Heart left ventricle (tissue), 13 donors: ENCODE data around the gene LRRTM4.
"Not testable (repeated sequence)": the region's sequence is repeated elsewhere in the genome, so short reads cannot be mapped to it uniquely, and the experiment has no call there.

Source experiments
- POLR2A ChIP-seq, 2 donors: fragments of 450-650 bp; IDR thresholded peaks; one replicate each; pipeline ENCODE4 v1.6.1; 2017; ENCODE audit warnings: antibody characterized with exemption in 2 of 2, mild to moderate bottlenecking in 2 of 2, moderate library complexity in 2 of 2
- TF ChIP-seq, protein P1 (sequence below), 12 donors: fragments of 200-600 bp; sonication (generic) in 4 of 12; IDR thresholded peaks; one replicate each; pipeline versions ENCODE4 v1.5.0 to v1.8.0; 2018 to 2022; ENCODE audit warnings: antibody characterized with exemption in 12 of 12, mild to moderate bottlenecking in 5 of 12
- donor health status: ischemic (EF 13 %, LVEDD 7.1; RV severe dilation, severe dysfunction).
- donor health status: DM: no; HTN: yes; CAD: no.
- donor health status: DM: no; HTN: no; CAD: no.
- donor health status: ischemic (EF 25% LVEDD 6.9; RV normal size, moderate dysfunction).
- donor health status: ischemic (EF 25% LVEDD 5.7; RV mildly dilated, moderate dysfunction).
- donor health status: ischemic (EF 35%, LVEDD 5.7; RV mildly dilated, moderate dysfunction).
- donor health status: nonischemic (EF 11% LVEDD 7.7; RV severe dilation, severe dysfunction).
- donor health status: DM: yes; HTN: yes; CAD: no.
- donor health status: PGD.
- donor health status: ischemic (EF 29% LVEDD 5.4; RV normal size, mild dysfunction).
- donor health status: nonischemic (EF 23%, LVEDD 6.1; RV moderate dilation, normal function).

DNA sequence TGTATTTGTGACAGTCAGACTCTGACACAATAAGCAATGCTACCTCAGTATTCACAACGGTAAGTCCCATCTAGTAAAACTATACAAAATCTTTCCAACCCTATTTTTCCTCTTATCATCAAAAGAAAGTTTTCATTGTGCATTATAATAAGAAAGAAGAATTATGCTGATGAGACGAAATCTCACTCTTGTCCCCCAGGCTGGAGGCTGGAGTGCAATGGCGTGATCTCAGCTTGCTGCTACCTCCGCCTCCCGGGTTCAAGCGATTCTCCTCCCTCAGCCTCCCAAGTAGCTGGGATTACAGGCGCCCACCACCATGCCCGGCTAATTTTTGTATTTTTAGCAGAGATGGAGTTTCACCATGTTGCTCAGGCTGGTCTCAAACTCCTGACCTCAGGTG, 393.7 kb downstream of the LRRTM4 start:
- TF ChIP-seq, protein P1, sequence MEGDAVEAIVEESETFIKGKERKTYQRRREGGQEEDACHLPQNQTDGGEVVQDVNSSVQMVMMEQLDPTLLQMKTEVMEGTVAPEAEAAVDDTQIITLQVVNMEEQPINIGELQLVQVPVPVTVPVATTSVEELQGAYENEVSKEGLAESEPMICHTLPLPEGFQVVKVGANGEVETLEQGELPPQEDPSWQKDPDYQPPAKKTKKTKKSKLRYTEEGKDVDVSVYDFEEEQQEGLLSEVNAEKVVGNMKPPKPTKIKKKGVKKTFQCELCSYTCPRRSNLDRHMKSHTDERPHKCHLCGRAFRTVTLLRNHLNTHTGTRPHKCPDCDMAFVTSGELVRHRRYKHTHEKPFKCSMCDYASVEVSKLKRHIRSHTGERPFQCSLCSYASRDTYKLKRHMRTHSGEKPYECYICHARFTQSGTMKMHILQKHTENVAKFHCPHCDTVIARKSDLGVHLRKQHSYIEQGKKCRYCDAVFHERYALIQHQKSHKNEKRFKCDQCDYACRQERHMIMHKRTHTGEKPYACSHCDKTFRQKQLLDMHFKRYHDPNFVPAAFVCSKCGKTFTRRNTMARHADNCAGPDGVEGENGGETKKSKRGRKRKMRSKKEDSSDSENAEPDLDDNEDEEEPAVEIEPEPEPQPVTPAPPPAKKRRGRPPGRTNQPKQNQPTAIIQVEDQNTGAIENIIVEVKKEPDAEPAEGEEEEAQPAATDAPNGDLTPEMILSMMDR (IDR thresholded peaks at IDR 0.05), result not testable (repeated sequence)
- TF ChIP-seq POLR2A (IDR thresholded peaks at IDR 0.05), result not testable (repeated sequence)
